Ammon's horn (tissue), 1 donor: ENCODE measurements around the gene TPPP.
"Not testable (repeated sequence)": the region's sequence is repeated elsewhere in the genome, so short reads cannot be mapped to it uniquely, and the experiment has no call there.

Experiments
- DNase-seq: peaks from one replicate; pipeline ENCODE4 v3.0.0-alpha.2; 2016; ENCODE audit warnings: low spot score

Gene TPPP

GRCh38 chr5:645421-645820, 47.7 kb downstream of the TPPP start:
- DNase-seq: no peak

GRCh38 chr5:644971-645370, 48.2 kb downstream of the TPPP start:
- DNase-seq: no peak

DNA sequence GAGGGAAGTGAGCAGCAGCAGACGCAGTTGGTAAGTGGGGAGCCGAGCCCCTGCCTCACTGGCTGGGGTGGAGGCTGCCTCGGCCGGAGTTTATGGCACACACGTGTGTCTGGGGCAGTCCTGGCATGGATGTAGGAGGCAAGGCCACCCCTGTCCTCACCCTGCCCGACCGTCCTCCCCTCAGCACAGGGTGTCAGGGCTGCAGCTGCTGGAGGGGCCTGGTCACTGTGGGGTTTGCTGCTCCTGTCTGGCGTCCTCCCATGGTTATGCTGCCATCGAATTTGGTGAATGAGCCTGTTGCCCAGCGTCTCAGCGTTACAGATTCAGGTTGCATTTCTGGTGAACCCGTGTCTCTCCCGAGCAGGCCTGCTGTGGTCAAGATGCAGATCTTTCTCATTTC, 48.6 kb downstream of the TPPP start:
- DNase-seq: no peak

DNA sequence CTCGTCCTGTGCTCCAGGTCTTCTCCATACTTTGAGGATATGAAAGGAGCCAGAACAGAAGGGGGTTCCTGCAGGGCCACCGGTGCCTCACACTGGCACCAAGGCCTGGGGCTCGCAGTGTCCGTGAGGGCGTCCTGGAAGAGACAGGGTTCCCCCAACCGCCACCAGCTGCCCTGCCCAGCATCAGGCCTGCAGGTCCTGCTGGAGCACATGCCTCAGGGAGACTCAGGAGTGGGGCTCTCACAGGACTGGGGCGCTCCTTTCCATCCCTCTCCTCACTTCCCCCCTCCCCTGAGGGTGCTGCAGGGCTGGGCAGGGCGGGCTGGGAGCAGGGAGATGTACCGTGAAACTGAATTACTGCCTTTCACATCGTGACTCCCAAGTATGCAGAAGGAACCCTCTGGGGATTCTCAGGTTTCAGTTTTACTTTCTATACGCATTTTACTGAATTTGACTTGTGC, 49.3 kb downstream of the TPPP start:
- DNase-seq: no peak

- DNase-seq: no peak
These were observed 49.8 kb downstream of the TPPP start for GRCh38 chr5:643351-643801.

DNA sequence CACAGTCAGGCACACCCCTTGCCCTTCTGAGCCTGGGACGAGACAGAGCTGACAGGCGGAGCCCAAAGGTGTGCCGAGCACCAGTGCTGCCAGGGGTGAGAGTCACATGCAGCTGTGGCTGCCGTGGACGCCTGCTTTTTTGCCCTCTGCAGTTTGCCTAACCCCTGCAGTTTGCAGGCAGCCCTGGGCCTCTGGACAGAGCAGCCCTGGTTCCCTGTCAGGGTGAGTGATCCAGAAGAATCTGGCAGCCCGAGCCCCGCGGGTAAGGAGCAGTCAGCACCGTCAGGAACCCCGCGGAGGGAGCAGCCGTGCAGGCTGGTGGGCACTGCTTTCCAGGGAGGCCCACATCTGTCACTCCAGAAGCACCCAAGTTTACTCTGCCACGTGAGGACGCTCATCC, 50.7 kb downstream of the TPPP start:
- no peak for DNase-seq

DNA sequence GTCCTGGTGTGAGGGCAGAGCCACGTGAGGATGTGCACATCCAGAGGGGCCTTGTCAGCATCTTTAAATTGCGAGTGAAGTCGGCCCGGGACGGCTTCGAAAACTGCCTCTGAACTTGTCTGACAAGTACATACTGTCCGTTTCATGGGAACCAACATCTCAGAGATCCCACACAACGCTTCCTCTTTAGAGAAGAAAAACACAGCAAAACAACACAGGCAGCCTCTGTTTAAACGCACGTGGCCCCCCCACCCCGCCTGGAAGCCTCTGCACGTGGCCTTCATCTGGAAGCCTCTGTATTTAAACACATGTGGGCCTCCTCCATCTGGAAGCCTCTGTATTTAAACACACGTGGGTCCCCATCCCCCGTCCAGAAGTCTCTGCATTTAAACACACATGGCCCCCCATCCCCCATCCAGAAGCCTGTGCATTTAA, 51.8 kb downstream of the TPPP start:
- no peak for DNase-seq

DNA sequence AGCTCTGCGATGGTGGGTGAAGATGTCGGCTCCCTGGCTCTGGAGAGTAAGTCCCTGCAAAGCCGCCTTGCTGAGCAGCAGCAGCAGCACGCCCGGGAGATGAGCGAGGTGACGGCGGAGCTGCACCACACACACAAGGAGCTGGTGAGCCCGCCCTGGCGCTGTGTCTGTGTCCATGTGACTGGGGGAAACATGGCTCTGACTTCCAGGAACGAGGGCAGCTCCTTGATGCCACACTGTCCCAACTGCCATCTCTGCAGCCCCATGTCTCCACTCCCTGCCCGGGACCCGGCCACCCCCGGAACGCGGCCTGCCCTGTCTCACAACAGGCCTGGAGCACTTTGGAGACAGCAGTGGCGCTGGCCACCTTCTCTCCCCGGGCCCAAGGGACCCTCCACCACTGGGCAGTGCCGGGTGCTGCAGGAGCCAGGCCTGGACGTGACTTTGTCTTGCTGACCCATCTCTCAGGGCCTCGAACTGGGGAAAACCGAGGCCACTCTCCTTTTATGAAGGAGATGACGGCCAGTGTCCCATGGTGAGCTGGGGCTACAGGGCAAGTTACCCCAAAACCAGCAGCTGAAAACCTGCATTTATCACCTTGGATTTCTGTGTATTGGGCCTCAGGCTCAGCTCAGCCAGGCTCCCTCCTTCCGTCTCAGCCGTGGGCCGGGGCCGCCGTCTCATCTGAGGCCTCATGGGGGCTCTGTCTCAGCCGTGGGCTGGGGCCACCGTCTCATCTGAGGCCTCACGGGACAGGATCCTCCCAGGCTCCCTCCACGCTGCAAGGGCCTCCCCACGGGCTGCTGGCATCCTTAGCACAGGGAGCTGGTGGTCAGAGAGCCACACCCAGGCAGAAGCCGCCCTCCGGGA, 52.5 kb downstream of the TPPP start:
- no peak for DNase-seq

GRCh38 chr5:639584-640213, 53.5 kb downstream of the TPPP start:
- no peak for DNase-seq

GRCh38 chr5:639253-639530, 54.0 kb downstream of the TPPP start:
- DNase-seq: no peak

- no peak for DNase-seq
These were observed 54.5 kb downstream of the TPPP start for GRCh38 chr5:638501-639252.

GRCh38 chr5:637581-638450, 55.3 kb downstream of the TPPP start:
- no peak for DNase-seq

- DNase-seq: no peak
These were observed 56.2 kb downstream of the TPPP start for GRCh38 chr5:636951-637350.

GRCh38 chr5:635306-636055, 57.7 kb downstream of the TPPP start:
- DNase-seq: no peak

DNA sequence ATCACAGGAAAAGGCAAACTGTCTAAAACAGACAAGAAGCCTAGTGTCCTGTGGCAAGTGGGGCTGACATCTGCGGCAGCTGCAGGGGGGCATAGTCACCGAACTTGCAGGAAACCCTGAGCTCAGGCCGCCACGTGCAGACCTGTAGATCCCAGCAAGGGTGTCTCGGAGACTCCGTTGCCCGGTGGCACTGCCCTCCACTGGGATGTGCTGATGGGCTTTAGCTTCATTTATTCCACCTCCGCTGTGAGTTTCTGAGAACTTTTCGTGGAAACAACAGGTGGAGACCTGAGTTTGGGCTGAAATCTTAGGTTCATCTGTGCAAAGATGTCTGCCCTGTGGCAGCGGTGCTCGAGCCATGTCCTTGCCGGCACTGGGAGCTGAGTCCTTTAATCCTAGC, 59.0 kb downstream of the TPPP start:
- DNase-seq: no peak

- no peak for DNase-seq
These were observed 59.6 kb downstream of the TPPP start for GRCh38 chr5:633501-633955.

GRCh38 chr5:628351-629205, 64.6 kb downstream of the TPPP start:
- DNase-seq: not testable (repeated sequence)

DNA sequence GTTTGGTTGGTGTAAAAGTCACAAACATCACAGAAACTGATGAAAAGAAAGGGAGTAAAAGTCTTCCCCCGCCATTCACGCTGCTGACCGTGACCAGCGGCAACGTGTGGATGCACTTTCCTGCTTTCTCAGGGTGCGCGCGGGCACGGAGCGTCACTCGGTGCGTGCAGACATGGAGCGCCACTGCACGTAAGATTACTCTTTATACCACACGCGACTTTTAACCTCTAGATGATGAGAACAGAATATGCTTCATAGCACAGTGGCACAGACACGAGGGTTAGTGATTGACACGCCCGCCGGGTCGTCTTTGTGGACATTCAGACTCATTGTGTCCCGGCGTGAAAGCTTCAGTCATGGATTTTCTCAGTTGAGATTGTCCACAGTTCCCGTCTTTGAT, 65.3 kb downstream of the TPPP start:
- no peak for DNase-seq

GRCh38 chr5:626850-627249, 66.3 kb downstream of the TPPP start:
- no peak for DNase-seq

- no peak for DNase-seq
These were observed 67.6 kb downstream of the TPPP start for GRCh38 chr5:625516-625915.
